HepG2 (cell line): ENCODE data around the gene ADAR. TPM values are rescaled to one million over a fixed set of nuclear protein-coding genes. Genes with fewer than 3 reads are reported as not detected.
A peak's percentile ranks its signal among the peaks of the same experiment; 100 is the strongest.

Experiments used
- ATAC-seq: fragments of 200-7000 bp; cut with Tn5 transposase; 3 replicates; pipeline ENCODE4 v1.9.1; 2020; ENCODE audit warnings: mild to moderate bottlenecking, moderate library complexity
- BruUV-seq: library from RNA; stranded (reverse); fragments of 400-500 nt; replicated peaks from 2 replicates; lab custom pipeline; 2021; lab: Mats Ljungman, UMichigan
- CTCF ChIA-PET: fragments of 300-600 bp; formaldehyde crosslinking; extraction: SDS; loops from one replicate; lab custom pipeline; 2021; ENCODE audit warnings: low total read pairs, inconsistent platforms, low intra/inter-chr PET ratio; lab: Yijun Ruan, JAX
- POLR2A ChIA-PET: fragments of 350-600 bp; sonication (Branson Sonifier 250); formaldehyde crosslinking; loops from one replicate; lab custom pipeline; 2020; ENCODE audit warnings: antibody characterized with exemption, inconsistent platforms; lab: Yijun Ruan, JAX
- DNase-seq: peaks from one replicate; pipeline ENCODE4 v3.0.0-alpha.2; 2015; ENCODE audit warnings: low spot score
- FAIRE-seq: peaks from 3 replicates; lab custom pipeline; 2011; peaks lifted over from hg19 to GRCh38; lab: Jason Lieb, UNC
- H2AFZ ChIP-seq: one replicate; pipeline ENCODE4 v1.6.1; 2011; ENCODE audit warnings: low read length, inconsistent platforms
- H3K27ac ChIP-seq: fragments of 300-600 bp; 3 replicates; pipeline ENCODE4 v1.8.0; 2011; ENCODE audit warnings: mixed run types, mild to moderate bottlenecking, mixed read lengths, low read length, inconsistent platforms; ENCODE audit not compliant: insufficient read depth; ENCODE audit errors: extremely low read length
- H3K27me3 ChIP-seq, 2 experiments: fragments of 200-600 bp in 1 of 2; 2 replicates in 1 of 2; 3 replicates in 1 of 2; pipeline versions ENCODE4 v1.6.0 to v1.8.0; 2011; ENCODE audit warnings: low read length in 2 of 2, mild to moderate bottlenecking in 2 of 2, moderate library complexity in 2 of 2, inconsistent platforms in 1 of 2; ENCODE audit not compliant: insufficient read depth in 2 of 2, control insufficient read depth in 1 of 2
- H3K36me3 ChIP-seq, 2 experiments: fragments of 200-600 bp in 1 of 2; replicated peaks in 1 of 2; 2 replicates in 1 of 2; 3 replicates in 1 of 2; pipeline versions ENCODE4 v1.5.1 to v1.8.0; 2011; ENCODE audit warnings: low read length in 2 of 2, inconsistent platforms in 1 of 2; ENCODE audit not compliant: insufficient read depth in 2 of 2, control insufficient read depth in 1 of 2
- H3K4me1 ChIP-seq: 2 replicates; pipeline ENCODE4 v1.5.1; 2012; ENCODE audit warnings: low read length, inconsistent platforms; ENCODE audit not compliant: insufficient read depth
- H3K4me2 ChIP-seq: 2 replicates; pipeline ENCODE4 v1.6.0; 2011; ENCODE audit warnings: low read depth, low read length, inconsistent platforms
- H3K4me3 ChIP-seq, 3 experiments: fragments of 200-600 bp in 1 of 3; sonication (generic), shearing (Covaris generic) in 1 of 3; replicated peaks in 1 of 3; 2 replicates each; pipeline ENCODE4 v1.5.1; 2011 to 2016; ENCODE audit warnings: low read length in 3 of 3, inconsistent platforms in 2 of 3, low read depth in 2 of 3, mild to moderate bottlenecking in 2 of 3, control low read depth in 1 of 3, mixed read lengths in 1 of 3; ENCODE audit not compliant: insufficient read depth in 1 of 3
- H3K79me2 ChIP-seq: one replicate; pipeline ENCODE4 v1.6.1; 2011; ENCODE audit warnings: low read length, inconsistent platforms; ENCODE audit not compliant: insufficient read depth
- H3K9ac ChIP-seq: 2 replicates; pipeline ENCODE4 v1.6.0; 2011; ENCODE audit warnings: mild to moderate bottlenecking, low read depth, low read length, inconsistent platforms; ENCODE audit not compliant: insufficient read depth
- H3K9me3 ChIP-seq: 2 replicates; pipeline ENCODE4 v1.5.1; 2012; ENCODE audit warnings: mild to moderate bottlenecking, low read length
- H4K20me1 ChIP-seq: 2 replicates; pipeline ENCODE4 v1.6.0; 2011; ENCODE audit warnings: inconsistent platforms, mild to moderate bottlenecking, low read length, moderate library complexity; ENCODE audit not compliant: insufficient read depth
- BRF2 ChIP-seq: sonication (generic); formaldehyde crosslinking; IDR thresholded peaks from 2 replicates; pipeline ENCODE4 v1.8.1; 2022; ENCODE audit warnings: mild to moderate bottlenecking, missing genetic modification reagents
- GLMP ChIP-seq: sonication (generic); formaldehyde crosslinking; IDR thresholded peaks from 2 replicates; pipeline ENCODE4 v1.9.0; 2021; ENCODE audit warnings: missing genetic modification reagents, mild to moderate bottlenecking, borderline replicate concordance
- HCFC1 ChIP-seq: fragments of 150-350 bp; IDR thresholded peaks from 2 replicates; pipeline ENCODE4 v1.6.1; 2014; ENCODE audit warnings: low read depth, low read length
- HDAC1 ChIP-seq: sonication (generic); formaldehyde crosslinking; IDR thresholded peaks from 2 replicates; pipeline ENCODE4 v1.5.1; 2020; ENCODE audit warnings: mild to moderate bottlenecking, missing genetic modification reagents
- IKZF1 ChIP-seq: fragments of 450-650 bp; IDR thresholded peaks from 2 replicates; pipeline ENCODE4 v1.7.1; 2016
- MIXL1 ChIP-seq: IDR thresholded peaks from 2 replicates; pipeline ENCODE4 v1.6.1; 2016
- SRSF9 ChIP-seq: fragments of 200-400 bp; formaldehyde crosslinking; IDR thresholded peaks from 2 replicates; pipeline ENCODE4 v1.6.1; 2018; ENCODE audit warnings: borderline replicate concordance, mild to moderate bottlenecking, low read depth, low read length; ENCODE audit not compliant: insufficient read depth, poor library complexity, severe bottlenecking
- ZNF142 ChIP-seq: sonication (generic); formaldehyde crosslinking; IDR thresholded peaks from 2 replicates; pipeline ENCODE4 v1.4.0; 2020; ENCODE audit warnings: missing genetic modification reagents
- ZNF280D ChIP-seq: sonication (generic); formaldehyde crosslinking; IDR thresholded peaks from 2 replicates; pipeline ENCODE4 v1.5.1; 2020; ENCODE audit warnings: mild to moderate bottlenecking, missing genetic modification reagents
- ZNF354B ChIP-seq: sonication (generic); formaldehyde crosslinking; IDR thresholded peaks from 2 replicates; pipeline ENCODE4 v1.8.0; 2022; ENCODE audit warnings: mild to moderate bottlenecking, missing genetic modification reagents
- ZNF577 ChIP-seq: sonication (generic); formaldehyde crosslinking; IDR thresholded peaks from 2 replicates; pipeline ENCODE4 v1.4.0; 2020; ENCODE audit warnings: mild to moderate bottlenecking, low read depth, missing genetic modification reagents, borderline replicate concordance
- WGBS: methylation state at CpG from one replicate; pipeline ENCODE4 v1.1.6; 2017; ENCODE audit warnings: low lambda C conversion rate; 5-methylcytosine and 5-hydroxymethylcytosine counted together
- in situ Hi-C: cut with HindIII; loops from 2 replicates; pipeline ENCODE4 v1.10.0; 2017; ENCODE audit warnings: low pct_unique_long_range_greater_than_20kb; ENCODE audit not compliant: extremely low pct_ligation_motif_present
- intact Hi-C: fragments of 100-400 bp; cut with micrococcal nuclease; formaldehyde crosslinking; loops from one replicate; pipeline ENCODE4 v1.10.0; 2022; ENCODE audit not compliant: unreplicated experiment
- polyA plus RNA-seq, 8 experiments: library from polyadenylated mRNA; depleted of rRNA in 3 of 8; stranded (reverse) in 7 of 8; unstranded in 1 of 8; fragments of >200 nt; fragmentation: Illumina TruSeq in 4 of 8; extraction: Trizol in 4 of 8; gene quantifications; 2 replicates each; pipeline versions ENCODE4 v1.2.1 to v1.2.3, GENCODE V29; 2011 to 2016; ENCODE audit warnings: low read depth in 4 of 8, missing spikeins in 1 of 8, mixed read lengths in 1 of 8; ENCODE audit not compliant: insufficient read depth in 1 of 8
- total RNA-seq, 5 experiments: library from RNA; depleted of rRNA; stranded (reverse); fragments of >200 nt; fragmentation: Illumina TruSeq; extraction: Trizol; gene quantifications; 2 replicates each; pipeline ENCODE4 v1.2.3, GENCODE V29; 2016; ENCODE audit warnings: low read depth in 1 of 5

The ADAR gene
- total and polyA plus RNA-seq, 2 of the 13 experiments (the other 11 are each of a cell fraction or from before 2014, with no cell fraction given) = 70.8 to 86.2 TPM

GRCh38 chr1:154608397-154609270 lies 648 bp upstream of the ADAR start:
- WGBS = 2% methylated on average over 33 of the region's 37 CpGs
- ChIA-PET POLR2A (interaction anchor here (0.6 to 1.4 kb wide), 6 partner anchors 18 to 1758 kb away, joined by 3 to 13 read pairs (median 4); no protein-coding TSS in a partner anchor), CTCF (no interaction called here)
- no peaks in the 10 kb centered on the region; a peak in 1 of 5 replicates for H3K27me3 ChIP-seq
- H4K20me1 ChIP-seq = peaks cover 31% of the 10 kb centered on the region
- H3K9ac ChIP-seq = peak overlapping the region; percentile 97
- no peaks in the 10 kb centered on the region for H3K9me3 ChIP-seq
- 0 out of 5 replicates have a peak, but pooled peaks cover 0 to 9% of the 10 kb centered on the region in 2 experiments for H3K36me3 ChIP-seq
- FAIRE-seq (no peak), DNase-seq (peak; percentile 46), ATAC-seq (peak; percentile 73)
- peaks cover 88% of the 10 kb centered on the region for H3K79me2 ChIP-seq
- in situ Hi-C loops (no loop called here), intact Hi-C loops (loop anchor here (5.0 kb wide), 1 partner anchor 51 kb away; the partner anchor contains the start of gene UBE2Q1)
- peak overlapping the region; percentile 98 for H3K27ac ChIP-seq
- H3K4me3 ChIP-seq = peak overlapping the region; percentile 59 to 98 (median 87)
- BruUV-seq = TSS peak; percentile 87
- no peak overlapping the region for H2AFZ ChIP-seq
- peaks cover 52% of the 10 kb centered on the region for H3K4me1 ChIP-seq
- H3K4me2 ChIP-seq = peak overlapping the region; percentile 73
- TF ChIP-seq SRSF9 = no peak
- no peak for TF ChIP-seq BRF2 (CRISPR knock-in tag)
- no peak for TF ChIP-seq MIXL1 (CRISPR knock-in tag)
- TF ChIP-seq IKZF1 = no peak
- no peak for TF ChIP-seq ZNF354B
- TF ChIP-seq HCFC1 = no peak
- no peak for TF ChIP-seq GLMP (CRISPR knock-in tag)
- no peak for TF ChIP-seq HDAC1 (CRISPR knock-in tag)
- no peak for TF ChIP-seq ZNF142 (CRISPR knock-in tag)
- TF ChIP-seq ZNF577 (CRISPR knock-in tag) = no peak
- no peak for TF ChIP-seq ZNF280D
